ENCODE data around the gene UBE2E2.

UBE2E2 gene

DNA sequence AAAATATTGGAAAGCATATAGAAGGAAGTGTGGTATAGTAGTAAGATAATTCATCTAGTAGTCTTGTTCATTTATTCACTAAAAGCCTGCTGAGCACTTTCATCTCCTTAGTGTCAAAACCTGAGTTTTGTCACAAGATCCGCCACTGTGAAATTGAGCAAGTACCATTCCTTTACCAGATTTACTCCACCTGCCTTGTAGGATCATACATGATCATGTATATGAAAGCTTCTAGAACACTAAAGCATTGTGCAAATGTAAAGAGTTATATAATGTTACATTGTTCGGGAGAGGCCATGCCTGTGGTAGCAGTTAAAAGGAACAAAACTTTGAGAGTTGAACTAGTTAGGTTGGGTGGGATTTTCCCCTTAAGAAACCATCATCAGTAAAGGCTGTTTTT lies 35.0 kb downstream of the UBE2E2 start:
- no peak for DNase-seq
- intact Hi-C loops (cut with DNase I) = no loop called here

DNA sequence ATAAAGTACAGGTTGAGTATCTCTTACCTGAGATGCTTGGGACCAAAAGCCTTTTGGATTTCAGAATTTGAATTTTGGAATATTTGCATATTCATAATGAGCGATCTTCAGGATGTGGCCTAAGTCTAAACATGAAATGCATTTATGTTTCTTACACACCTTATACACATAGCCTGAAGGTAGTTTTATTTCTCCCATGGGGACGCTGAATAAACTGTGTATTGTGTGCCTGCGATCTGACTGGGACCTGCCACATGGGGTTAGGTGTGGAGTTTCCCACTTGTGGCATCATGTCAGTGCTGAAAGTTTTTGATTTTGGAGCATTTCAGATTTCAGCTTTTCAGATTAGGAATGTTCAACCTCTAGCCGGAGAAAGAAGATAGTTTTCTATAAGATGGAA lies 35.5 kb downstream of the UBE2E2 start:
- no peak for DNase-seq
- intact Hi-C loops (cut with DNase I) = no loop called here

DNA sequence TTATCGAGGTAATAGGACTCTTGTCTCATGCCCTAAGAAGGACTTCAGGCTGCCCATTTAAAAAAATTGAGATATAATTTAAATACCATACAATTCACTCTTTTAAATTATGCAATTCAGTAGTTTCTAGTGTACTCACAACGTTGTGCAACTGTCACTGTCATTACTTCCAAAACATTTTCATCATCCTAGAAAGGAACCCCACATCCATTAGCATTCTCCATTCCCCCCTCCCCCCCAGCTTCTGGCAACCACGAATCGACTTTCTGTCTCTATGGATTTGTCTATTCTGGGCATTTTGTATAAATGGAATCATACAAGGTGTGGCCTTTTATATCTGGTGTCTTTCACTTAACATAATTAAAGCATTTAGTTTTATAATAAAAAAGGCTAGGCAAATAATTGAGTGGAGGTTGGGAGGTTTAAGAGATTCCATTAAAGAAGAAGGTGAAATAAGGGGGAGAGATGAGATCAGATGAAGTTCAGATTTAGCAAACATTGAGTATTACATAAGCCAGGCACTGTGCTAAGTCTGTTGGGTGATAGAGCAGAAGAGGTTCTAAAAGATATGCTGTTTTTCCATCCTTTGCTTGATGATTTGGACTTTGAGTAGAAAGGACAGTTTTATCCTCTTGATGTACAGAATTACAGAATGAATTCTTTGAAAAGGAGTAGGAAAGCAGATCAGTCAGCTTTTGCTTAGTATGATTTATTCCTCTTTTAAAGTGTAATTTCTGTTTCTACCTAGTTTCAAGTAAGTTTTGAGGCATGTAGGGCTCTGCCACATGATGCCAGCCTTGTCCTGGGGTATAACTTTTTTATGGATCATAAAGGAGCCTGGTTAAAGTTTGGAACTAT lies 36.3 kb downstream of the UBE2E2 start:
- DNase-seq = no peak

GRCh38 chr3:23240171-23240785 lies 37.2 kb downstream of the UBE2E2 start:
- no peak for DNase-seq
- intact Hi-C loops (cut with DNase I) = no loop called here

More for the DNA sequence above, 36.3 kb downstream of the UBE2E2 start:
- intact Hi-C loops (cut with DNase I) = no loop called here

GRCh38 chr3:23241256-23241655 lies 38.1 kb downstream of the UBE2E2 start:
- peak in 3 of 10 donors; percentile 9 to 61 (median 26) for DNase-seq
- intact Hi-C loops (cut with DNase I) = no loop called here

GRCh38 chr3:23242106-23242505 lies 39.0 kb downstream of the UBE2E2 start:
- intact Hi-C loops (cut with DNase I) = no loop called here
- no peak for DNase-seq

DNA sequence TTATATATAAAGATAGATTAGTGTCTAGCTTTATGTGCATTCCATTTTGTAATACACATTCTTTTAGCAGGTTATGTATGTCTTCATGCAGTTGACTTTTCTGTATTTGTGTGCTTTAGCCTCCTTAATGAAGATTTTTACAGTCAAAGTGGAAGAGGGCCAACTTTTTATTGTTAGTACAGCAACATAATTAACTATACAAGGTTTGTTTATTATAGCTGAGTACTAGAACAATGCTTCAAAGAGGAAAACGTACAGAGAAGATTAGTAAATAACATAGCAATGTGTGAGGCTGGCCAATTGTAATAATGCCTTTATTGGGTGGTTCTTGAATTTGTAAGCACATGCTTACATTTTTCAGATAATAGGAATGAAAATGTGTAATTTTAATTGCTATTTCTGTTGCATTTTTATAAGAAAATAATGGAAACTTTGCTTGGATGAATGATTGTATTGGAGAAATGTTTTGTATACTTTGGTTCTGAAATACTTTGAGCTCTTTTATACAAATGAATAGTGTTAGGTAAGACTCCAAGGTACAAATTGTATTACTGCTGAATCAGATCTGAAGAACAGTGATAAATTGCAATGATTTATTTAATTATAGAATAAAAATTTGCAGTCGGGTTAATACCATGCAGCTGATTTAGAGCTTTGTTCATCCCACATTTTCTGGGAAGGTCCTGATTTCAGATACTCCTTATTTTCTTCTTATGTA lies 41.4 kb downstream of the UBE2E2 start:
- no peak for DNase-seq
- intact Hi-C loops (cut with DNase I) = no loop called here

DNA sequence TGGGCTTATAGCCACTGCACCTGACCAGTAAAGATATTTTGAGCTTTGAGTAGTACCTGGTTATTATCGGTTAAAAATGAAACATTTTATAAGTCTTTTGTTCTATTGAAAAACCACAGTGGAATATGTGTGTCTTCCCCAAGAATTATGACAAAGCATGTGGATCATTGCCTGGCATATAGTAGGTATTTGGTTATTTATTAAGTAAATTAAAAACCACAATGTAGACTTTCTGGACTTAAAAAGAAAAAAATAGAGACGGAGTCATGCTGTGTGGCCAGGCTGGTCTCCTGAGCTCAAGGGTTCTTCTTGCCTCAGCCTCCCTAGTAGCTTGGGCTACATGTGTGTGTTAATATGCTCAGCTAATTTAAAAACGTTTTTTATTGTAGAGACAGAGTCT lies 43.5 kb downstream of the UBE2E2 start:
- DNase-seq = no peak
- intact Hi-C loops (cut with DNase I) = no loop called here

DNA sequence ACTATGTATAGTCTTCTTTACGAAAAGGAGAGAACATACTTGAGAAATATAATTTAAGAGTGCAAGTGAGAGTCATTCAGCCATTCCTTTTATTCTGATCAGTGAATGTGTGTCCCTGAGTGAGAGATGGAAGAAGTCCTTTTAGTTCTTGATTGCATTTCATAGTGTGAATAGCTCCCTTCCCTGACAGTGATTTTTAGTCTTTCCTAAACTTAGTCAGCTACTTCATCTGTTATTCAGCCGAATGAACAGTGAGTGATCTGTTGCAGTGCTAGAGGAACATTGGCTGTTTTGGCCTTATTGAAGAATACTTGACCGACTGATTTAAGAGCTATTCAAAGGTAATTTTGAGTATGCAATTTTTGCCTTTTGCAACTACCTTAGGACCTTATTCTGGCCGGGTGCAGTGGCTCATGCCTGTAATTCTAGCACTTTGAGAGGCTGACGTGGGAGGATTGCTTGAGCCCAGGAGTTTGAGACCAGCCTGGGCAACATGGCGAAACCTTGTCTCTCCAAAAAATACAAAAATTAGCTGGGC lies 45.5 kb downstream of the UBE2E2 start:
- DNase-seq = no peak
- intact Hi-C loops (cut with DNase I) = no loop called here

- intact Hi-C loops (cut with DNase I) = no loop called here
- DNase-seq = no peak
These were observed 46.8 kb downstream of the UBE2E2 start for GRCh38 chr3:23249961-23250360.

DNA sequence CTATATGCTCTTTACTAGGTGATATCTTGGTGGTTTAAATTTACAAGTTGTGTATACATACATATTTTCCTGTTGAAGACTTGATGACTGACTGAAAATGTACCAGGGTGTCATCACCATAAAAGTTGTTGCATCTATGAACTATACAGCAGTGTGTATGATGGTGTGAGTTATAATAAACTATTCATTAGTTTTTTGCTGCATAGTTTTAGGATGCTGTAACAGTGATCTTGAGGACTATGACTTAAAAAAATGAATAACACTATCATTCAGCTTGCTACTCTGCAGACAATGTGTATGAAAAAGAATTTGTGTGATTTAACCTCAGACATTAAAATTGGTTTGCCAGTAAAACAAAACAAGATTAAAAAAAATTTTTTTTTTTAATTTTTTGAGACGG lies 49.0 kb downstream of the UBE2E2 start:
- no peak for DNase-seq
- intact Hi-C loops (cut with DNase I) = no loop called here

DNA sequence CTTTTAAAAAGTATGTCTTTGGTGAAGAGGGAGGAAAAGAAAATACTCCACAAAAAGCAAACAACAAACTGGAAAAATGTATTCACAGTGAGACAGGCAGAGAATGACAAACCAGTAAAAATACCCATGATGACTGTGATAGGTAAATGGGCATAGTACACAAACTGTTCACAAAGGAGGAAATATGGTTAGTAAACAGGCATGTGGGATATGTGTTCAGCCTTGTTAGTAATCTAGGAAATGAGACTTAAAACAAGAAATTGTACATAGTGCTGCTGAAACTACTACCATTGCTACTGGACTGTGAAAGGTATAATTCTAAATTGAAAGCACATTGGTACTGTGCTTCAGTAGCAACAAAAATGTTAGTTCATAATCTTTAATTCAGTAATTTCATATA lies 50.1 kb downstream of the UBE2E2 start:
- intact Hi-C loops (cut with DNase I) = no loop called here
- DNase-seq = no peak

- intact Hi-C loops (cut with DNase I) = no loop called here
These were observed 51.2 kb downstream of the UBE2E2 start for GRCh38 chr3:23254282-23254681.

DNA sequence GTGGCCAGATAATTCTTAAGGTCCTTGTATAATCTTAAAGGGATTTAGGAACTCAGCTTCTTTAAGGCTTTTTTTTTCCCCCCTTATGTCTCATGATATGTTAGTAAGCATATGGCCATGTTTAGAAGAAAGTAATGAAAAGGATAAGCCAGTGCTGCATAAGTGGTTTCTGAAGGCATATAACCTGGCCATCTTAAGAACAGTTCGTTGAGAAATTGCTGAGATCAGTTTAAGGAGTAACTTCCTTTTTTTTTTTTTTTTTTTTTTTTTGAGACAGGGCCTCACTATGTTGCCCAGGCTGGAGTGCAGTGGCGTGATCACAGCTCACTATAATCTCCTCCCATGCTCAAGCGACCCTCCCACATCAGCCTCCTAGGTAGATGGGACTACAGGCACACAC lies 51.7 kb downstream of the UBE2E2 start:
- intact Hi-C loops (cut with DNase I) = no loop called here
- no peak for DNase-seq

More at GRCh38 chr3:23254282-23254681, 51.2 kb downstream of the UBE2E2 start:
- DNase-seq = no peak

- no peak for DNase-seq
- intact Hi-C loops (cut with DNase I) = no loop called here
These were observed 53.8 kb downstream of the UBE2E2 start for GRCh38 chr3:23256741-23257435.

DNA sequence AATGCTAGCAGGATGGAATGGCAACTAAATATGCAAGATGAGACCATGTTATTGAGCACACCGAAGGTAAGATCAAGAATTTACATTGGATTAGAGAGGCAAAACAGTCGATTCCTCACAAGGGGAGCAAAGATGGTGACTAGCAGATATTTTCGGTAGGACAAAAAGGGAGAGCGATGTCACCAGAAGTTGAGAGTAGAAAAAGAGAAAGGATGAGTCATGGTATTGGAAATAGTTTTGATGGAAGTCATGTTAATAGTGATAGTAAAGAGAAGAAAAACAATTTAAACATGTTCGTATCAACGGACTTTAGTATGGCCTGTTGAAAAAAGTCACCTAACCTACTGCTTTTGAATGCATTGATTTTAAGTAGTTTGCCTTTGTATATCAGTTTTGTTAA lies 55.0 kb downstream of the UBE2E2 start:
- intact Hi-C loops (cut with DNase I) = no loop called here
- DNase-seq = no peak

DNA sequence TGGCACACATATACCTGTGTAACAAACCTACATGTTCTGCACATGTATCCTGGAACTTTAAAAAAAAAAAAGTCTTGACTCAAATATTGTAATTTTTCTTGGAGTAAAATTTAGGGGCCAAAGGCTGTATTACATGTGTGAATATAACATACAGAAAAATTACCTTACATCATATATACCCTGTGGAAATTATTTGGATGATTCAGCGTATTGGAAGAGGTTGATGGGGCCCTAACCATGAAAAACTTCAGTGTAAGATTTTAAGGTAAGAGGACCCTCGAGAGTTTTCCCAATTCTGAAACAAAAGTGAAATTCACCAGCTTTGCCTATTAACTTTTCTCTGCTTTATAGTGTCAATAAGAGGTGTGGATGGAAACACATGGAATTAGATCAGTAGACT lies 56.4 kb downstream of the UBE2E2 start:
- no peak for DNase-seq
- intact Hi-C loops (cut with DNase I) = no loop called here

DNA sequence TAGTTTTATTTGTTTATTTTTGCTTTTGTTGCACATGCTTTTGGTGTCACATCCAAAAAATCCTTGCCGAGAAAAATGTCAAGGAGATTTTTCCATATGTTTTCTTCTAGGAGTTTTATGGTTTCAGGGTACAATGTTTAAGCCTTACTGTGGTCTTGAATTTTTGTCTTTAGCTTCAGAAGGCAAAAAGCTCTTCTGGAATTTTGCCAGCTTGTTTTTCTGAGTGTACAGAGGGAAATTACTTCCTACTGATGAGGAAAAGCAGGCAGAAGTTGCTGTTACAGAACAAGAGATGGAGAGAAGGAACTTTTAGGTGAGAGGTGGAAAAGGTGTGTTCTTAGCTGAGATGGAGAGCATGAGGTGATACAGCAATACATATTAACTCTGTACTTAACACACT lies 59.6 kb downstream of the UBE2E2 start:
- DNase-seq = no peak
- intact Hi-C loops (cut with DNase I) = no loop called here

DNA sequence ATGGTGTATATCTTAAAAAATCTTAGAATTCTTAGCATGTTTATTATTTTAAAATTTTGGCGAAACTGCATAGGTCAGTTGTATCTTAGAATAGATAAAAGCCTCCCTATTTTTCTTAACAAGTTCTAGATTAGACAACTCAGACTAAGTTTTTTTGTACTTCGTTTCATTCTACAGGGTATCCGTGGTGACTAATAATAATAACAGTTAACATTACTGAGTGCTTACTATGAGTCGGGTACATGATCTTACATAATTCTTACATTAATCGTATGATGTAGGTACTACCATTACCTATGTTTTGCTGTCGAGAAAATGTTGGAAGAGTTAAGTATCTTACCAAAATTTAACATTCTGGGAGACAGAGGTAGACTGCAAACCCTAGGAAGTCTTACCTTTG lies 60.7 kb downstream of the UBE2E2 start:
- intact Hi-C loops (cut with DNase I) = no loop called here
- no peak for DNase-seq

DNA sequence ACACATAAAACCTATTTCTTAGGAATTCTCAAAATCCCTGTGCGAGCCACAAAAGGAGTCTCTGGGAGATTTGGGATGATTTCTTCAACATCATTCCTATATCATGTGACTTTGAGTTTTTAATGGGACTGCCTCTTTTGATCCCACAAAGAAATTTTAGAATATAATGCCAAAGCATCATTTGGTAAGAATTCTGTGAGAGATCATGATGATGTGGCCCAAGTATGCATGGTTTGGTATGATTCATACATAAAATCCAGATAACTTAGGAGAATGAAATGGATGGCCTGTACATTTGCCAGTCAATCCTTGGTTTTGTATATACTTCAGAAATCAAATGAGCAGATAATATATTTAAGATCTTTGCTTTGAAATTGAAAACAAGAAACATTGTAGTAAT lies 61.3 kb downstream of the UBE2E2 start:
- no peak for DNase-seq
- intact Hi-C loops (cut with DNase I) = no loop called here

DNA sequence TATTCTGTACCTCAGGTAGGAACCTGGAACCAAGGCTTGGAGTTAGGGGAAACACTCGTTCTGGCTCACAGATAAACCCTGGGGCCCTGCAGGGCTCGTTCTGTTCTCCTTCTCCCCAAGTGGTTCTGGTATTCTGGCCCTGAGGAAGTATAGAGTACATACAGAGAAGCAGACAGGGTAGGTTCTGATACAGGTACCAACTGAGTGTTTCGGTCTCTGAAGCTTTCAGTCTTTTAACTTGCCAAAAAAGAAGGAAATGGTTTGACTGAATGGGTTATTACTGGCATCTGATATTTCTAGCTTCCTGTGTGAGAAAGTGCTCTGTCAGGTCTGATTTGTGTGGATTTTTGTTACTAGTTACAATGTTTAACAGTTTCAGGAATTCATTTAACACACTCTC lies 67.3 kb downstream of the UBE2E2 start:
- intact Hi-C loops (cut with DNase I) = no loop called here
- DNase-seq = no peak

Measured in posterior cingulate gyrus (tissue), 11 donors.